GM12892 (cell line): Measurements from ENCODE around the gene LRATD1.

Source experiments
- POLR2A ChIP-seq: IDR thresholded peaks from 2 replicates; pipeline ENCODE4 v1.6.1; 2011; ENCODE audit warnings: low read depth, low read length, control low read depth
- POLR2AphosphoS5 ChIP-seq: IDR thresholded peaks from 2 replicates; pipeline ENCODE4 v1.6.1; 2011; ENCODE audit warnings: low read depth, low read length, control low read depth
- TAF1 ChIP-seq: IDR thresholded peaks from 2 replicates; pipeline ENCODE4 v1.6.1; 2011; ENCODE audit warnings: low read depth, mild to moderate bottlenecking, control low read depth, low read length, borderline replicate concordance

GRCh38 chr2:14616950-14617349, 15.6 kb upstream of the LRATD1 start:
- no peak for TF ChIP-seq TAF1
- TF ChIP-seq POLR2A, result no peak
- no peak for TF ChIP-seq POLR2AphosphoS5
